Mammary epithelial cell (primary cell): ENCODE measurements around the gene TRIP13.

Experiments
- EZH2 ChIP-seq: IDR thresholded peaks from 2 replicates; pipeline ENCODE4 v1.6.1; 2012; ENCODE audit warnings: low read length, inconsistent platforms, borderline replicate concordance
- TF ChIP-seq, protein P1 (sequence below), 2 donors: IDR thresholded peaks in 1 of 2; conservative IDR thresholded peaks in 1 of 2; 2 replicates each; pipeline ENCODE4 v1.5.1; 2011 to 2012; ENCODE audit warnings: inconsistent platforms in 2 of 2, low read length in 2 of 2, mild to moderate bottlenecking in 2 of 2, control low read depth in 1 of 2, low read depth in 1 of 2; ENCODE audit not compliant: insufficient read depth in 1 of 2; ENCODE audit errors: extremely low read depth in 1 of 2

DNA sequence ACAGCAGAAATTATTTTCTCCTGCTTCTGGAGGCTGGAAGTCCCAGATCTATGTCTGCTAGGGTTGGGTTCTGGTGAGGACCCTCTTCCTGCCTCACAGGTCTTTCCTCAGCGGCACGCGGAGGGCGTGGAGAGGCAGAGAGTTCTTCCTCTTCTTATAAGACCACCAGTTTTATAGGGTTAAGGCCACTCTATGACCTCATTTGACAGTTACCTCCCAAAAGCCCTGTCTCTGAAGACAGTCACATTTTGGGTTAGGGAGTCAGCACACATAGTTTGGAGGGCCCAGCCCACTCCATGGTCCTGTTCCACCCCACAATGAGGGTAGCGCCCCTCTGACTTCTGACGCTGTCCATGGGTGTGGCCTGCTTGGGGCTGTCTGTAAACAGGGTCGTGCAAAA is 46.7 kb downstream of the TRIP13 start:
- TF ChIP-seq, protein P1, sequence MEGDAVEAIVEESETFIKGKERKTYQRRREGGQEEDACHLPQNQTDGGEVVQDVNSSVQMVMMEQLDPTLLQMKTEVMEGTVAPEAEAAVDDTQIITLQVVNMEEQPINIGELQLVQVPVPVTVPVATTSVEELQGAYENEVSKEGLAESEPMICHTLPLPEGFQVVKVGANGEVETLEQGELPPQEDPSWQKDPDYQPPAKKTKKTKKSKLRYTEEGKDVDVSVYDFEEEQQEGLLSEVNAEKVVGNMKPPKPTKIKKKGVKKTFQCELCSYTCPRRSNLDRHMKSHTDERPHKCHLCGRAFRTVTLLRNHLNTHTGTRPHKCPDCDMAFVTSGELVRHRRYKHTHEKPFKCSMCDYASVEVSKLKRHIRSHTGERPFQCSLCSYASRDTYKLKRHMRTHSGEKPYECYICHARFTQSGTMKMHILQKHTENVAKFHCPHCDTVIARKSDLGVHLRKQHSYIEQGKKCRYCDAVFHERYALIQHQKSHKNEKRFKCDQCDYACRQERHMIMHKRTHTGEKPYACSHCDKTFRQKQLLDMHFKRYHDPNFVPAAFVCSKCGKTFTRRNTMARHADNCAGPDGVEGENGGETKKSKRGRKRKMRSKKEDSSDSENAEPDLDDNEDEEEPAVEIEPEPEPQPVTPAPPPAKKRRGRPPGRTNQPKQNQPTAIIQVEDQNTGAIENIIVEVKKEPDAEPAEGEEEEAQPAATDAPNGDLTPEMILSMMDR (conservative IDR thresholded peaks at IDR 0.05 in 1 of 2, IDR thresholded peaks at IDR 0.05 in 1 of 2; ENCODE audit: extremely low read depth in 1 of 2, insufficient read depth in 1 of 2, low read depth in 1 of 2, low read length in 2 of 2) = no peak
- no peak for TF ChIP-seq EZH2
